Loucy (cell line): ENCODE data around the gene MYEOV.

Experiments
- H2AFZ ChIP-seq: fragments of 200-600 bp; sonication (generic); 2 replicates; pipeline ENCODE4 v1.6.0; 2016; ENCODE audit warnings: antibody characterized with exemption, mild to moderate bottlenecking, low read length, moderate library complexity
- H3F3A ChIP-seq: fragments of 200-600 bp; 2 replicates; pipeline ENCODE4 v1.6.0; 2016; ENCODE audit warnings: antibody characterized with exemption, low read depth, mild to moderate bottlenecking
- H3K27me3 ChIP-seq: fragments of 200-600 bp; sonication (generic); 2 replicates; pipeline ENCODE4 v1.6.1; 2014; ENCODE audit warnings: low read length, mild to moderate bottlenecking; ENCODE audit not compliant: insufficient read depth, poor library complexity, severe bottlenecking
- H3K36me3 ChIP-seq: fragments of 200-600 bp; sonication (generic); 2 replicates; pipeline ENCODE4 v1.6.1; 2016; ENCODE audit warnings: low read length; ENCODE audit not compliant: insufficient read depth
- H3K4me1 ChIP-seq: fragments of 200-600 bp; sonication (generic); 2 replicates; pipeline ENCODE4 v1.5.1; 2014; ENCODE audit warnings: low read length, mild to moderate bottlenecking; ENCODE audit not compliant: insufficient read depth, poor library complexity, severe bottlenecking
- H3K4me2 ChIP-seq: fragments of 200-600 bp; sonication (generic); 2 replicates; pipeline ENCODE4 v1.6.0; 2014; ENCODE audit warnings: antibody characterized with exemption, low read length, low read depth, mild to moderate bottlenecking; ENCODE audit not compliant: poor library complexity, severe bottlenecking
- H3K4me3 ChIP-seq: fragments of 200-600 bp; sonication (generic); 2 replicates; pipeline ENCODE4 v1.5.1; 2014; ENCODE audit warnings: low read length, mild to moderate bottlenecking, mixed read lengths; ENCODE audit not compliant: poor library complexity, severe bottlenecking
- H3K79me2 ChIP-seq: fragments of 200-600 bp; sonication (generic); 2 replicates; pipeline ENCODE4 v1.6.1; 2014; ENCODE audit warnings: low read length; ENCODE audit not compliant: insufficient read depth
- H3K9ac ChIP-seq: fragments of 200-600 bp; sonication (generic); 2 replicates; pipeline ENCODE4 v1.6.0; 2014; ENCODE audit warnings: mild to moderate bottlenecking, low read depth, low read length, moderate library complexity; ENCODE audit not compliant: poor library complexity, severe bottlenecking
- H3K9me2 ChIP-seq: fragments of 200-600 bp; sonication (generic); replicated peaks from 2 replicates; pipeline ENCODE4 v1.6.1; 2016; ENCODE audit warnings: low read depth, low read length, mixed read lengths
- H3K9me3 ChIP-seq: fragments of 200-600 bp; sonication (generic); 2 replicates; pipeline ENCODE4 v1.6.1; 2014; ENCODE audit warnings: mild to moderate bottlenecking, antibody characterized with exemption, low read length, low read depth; ENCODE audit not compliant: insufficient read depth
- H4K20me1 ChIP-seq: fragments of 200-600 bp; sonication (generic); 2 replicates; pipeline ENCODE4 v1.6.0; 2014; ENCODE audit warnings: antibody characterized with exemption, low read length, mild to moderate bottlenecking; ENCODE audit not compliant: insufficient read depth, poor library complexity, severe bottlenecking
- EZH2phosphoT487 ChIP-seq: fragments of 200-600 bp; IDR thresholded peaks from 2 replicates; pipeline ENCODE4 v1.6.1; 2018; ENCODE audit warnings: antibody characterized with exemption, mild to moderate bottlenecking, moderate library complexity, borderline replicate concordance
- TF ChIP-seq, protein P1 (sequence below): fragments of 200-600 bp; sonication (generic); conservative IDR thresholded peaks from 2 replicates; pipeline ENCODE4 v1.5.1; 2014; ENCODE audit warnings: mild to moderate bottlenecking, antibody characterized with exemption, low read length

The MYEOV gene

DNA sequence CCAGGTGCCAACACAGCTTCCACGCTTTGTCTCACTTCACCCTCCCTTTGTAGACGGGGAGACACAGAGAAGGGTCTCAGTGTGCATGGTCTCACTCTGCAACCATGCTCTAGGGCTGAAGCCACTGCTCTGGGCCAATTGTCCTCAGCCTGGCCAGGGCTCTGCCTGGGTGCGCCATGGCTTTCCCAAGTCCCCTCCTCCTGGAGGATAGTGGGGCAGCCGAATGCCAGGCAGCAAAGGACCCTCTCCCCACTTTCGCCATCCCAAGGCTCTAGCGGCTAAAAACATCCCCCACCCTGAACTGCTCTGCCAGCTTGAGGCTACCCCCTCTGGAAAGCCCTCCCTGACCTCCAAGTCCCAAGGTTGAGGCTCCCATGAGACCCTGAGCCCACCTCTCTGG lies 20.4 kb upstream of the MYEOV start:
- Histone ChIP-seq H3F3A (no peaks in the 10 kb centered on the region), H3K9ac (no peak overlapping the region), H3K36me3 (no peaks in the 10 kb centered on the region), H3K9me3 (no peaks in the 10 kb centered on the region), H4K20me1 (no peaks in the 10 kb centered on the region), H2AFZ (no peak overlapping the region), H3K9me2 (no peaks in the 10 kb centered on the region; the same call in 1 of the 2 replicates), H3K4me3 (no peak overlapping the region), H3K4me1 (no peaks in the 10 kb centered on the region), H3K4me2 (no peak overlapping the region), H3K27me3 (no peaks in the 10 kb centered on the region), H3K79me2 (no peaks in the 10 kb centered on the region)
- TF ChIP-seq, protein P1, sequence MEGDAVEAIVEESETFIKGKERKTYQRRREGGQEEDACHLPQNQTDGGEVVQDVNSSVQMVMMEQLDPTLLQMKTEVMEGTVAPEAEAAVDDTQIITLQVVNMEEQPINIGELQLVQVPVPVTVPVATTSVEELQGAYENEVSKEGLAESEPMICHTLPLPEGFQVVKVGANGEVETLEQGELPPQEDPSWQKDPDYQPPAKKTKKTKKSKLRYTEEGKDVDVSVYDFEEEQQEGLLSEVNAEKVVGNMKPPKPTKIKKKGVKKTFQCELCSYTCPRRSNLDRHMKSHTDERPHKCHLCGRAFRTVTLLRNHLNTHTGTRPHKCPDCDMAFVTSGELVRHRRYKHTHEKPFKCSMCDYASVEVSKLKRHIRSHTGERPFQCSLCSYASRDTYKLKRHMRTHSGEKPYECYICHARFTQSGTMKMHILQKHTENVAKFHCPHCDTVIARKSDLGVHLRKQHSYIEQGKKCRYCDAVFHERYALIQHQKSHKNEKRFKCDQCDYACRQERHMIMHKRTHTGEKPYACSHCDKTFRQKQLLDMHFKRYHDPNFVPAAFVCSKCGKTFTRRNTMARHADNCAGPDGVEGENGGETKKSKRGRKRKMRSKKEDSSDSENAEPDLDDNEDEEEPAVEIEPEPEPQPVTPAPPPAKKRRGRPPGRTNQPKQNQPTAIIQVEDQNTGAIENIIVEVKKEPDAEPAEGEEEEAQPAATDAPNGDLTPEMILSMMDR, result no peak
- no peak for TF ChIP-seq EZH2phosphoT487

DNA sequence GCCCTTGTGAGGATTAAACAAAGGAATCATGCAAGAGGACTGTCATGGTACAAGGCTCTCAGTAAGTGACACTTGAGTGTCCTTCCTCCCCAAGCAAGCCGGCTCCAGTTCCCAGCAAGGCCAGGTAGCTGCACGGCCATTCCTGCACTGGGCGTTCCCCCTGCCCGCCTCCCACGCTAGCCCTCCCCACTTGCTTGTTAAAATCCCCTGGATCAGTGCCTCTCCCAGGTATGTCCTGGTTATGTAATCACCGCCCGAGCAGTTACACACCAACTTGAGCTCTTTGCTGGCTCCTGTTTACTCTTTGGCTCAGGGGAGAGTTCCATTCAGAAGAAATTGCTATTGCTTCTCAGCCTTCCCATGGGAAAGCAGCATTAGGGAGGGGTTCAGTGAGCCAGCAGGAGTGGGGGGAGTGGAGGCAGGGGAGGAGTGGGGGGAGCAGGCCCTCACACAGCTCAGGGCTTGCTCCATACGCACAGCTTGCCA lies 19.4 kb upstream of the MYEOV start:
- Histone ChIP-seq H3K27me3 (no peaks in the 10 kb centered on the region), H3K4me3 (no peak overlapping the region), H3K36me3 (no peaks in the 10 kb centered on the region), H3F3A (no peaks in the 10 kb centered on the region), H4K20me1 (no peaks in the 10 kb centered on the region), H2AFZ (no peak overlapping the region), H3K4me1 (no peaks in the 10 kb centered on the region), H3K9me2 (no peaks in the 10 kb centered on the region; the same call in 1 of the 2 replicates), H3K79me2 (no peaks in the 10 kb centered on the region), H3K4me2 (no peak overlapping the region), H3K9ac (no peak overlapping the region), H3K9me3 (no peaks in the 10 kb centered on the region)
- TF ChIP-seq, protein P1, result no peak
- no peak for TF ChIP-seq EZH2phosphoT487

DNA sequence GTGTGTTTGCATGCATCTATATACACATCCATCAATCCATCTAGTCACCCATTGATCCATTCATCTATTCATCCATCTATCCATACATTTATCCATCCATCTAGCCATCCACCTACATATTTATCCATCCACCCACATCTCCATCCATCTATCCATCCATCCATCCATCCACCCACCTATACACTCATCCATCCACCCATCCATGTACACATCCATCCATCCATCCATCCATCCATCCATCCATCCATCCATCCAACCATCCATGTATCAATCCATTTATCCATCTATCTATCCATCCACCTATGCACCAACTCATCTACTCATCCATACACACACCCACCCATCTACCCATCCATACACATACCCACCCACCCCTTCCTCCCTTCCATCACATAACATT lies 18.8 kb upstream of the MYEOV start:
- Histone ChIP-seq H3K79me2 (no peaks in the 10 kb centered on the region), H3K9me2 (no peaks in the 10 kb centered on the region; the same call in 1 of the 2 replicates), H3K9ac (no peak overlapping the region), H2AFZ (no peak overlapping the region), H3K36me3 (no peaks in the 10 kb centered on the region), H3F3A (no peaks in the 10 kb centered on the region), H4K20me1 (no peaks in the 10 kb centered on the region), H3K4me1 (no peaks in the 10 kb centered on the region), H3K27me3 (no peaks in the 10 kb centered on the region), H3K4me2 (no peak overlapping the region), H3K9me3 (no peaks in the 10 kb centered on the region), H3K4me3 (no peak overlapping the region)
- TF ChIP-seq EZH2phosphoT487, result no peak
- TF ChIP-seq, protein P1, result no peak
